HK-2 (cell line): ENCODE data around the gene TBC1D17.
A peak's percentile ranks its signal among the peaks of the same experiment; 100 is the strongest.

Source experiments
- DNase-seq: peaks from one replicate; pipeline ENCODE4 v3.0.0-alpha.2; 2018; ENCODE audit not compliant: unreplicated experiment

Gene TBC1D17

DNA sequence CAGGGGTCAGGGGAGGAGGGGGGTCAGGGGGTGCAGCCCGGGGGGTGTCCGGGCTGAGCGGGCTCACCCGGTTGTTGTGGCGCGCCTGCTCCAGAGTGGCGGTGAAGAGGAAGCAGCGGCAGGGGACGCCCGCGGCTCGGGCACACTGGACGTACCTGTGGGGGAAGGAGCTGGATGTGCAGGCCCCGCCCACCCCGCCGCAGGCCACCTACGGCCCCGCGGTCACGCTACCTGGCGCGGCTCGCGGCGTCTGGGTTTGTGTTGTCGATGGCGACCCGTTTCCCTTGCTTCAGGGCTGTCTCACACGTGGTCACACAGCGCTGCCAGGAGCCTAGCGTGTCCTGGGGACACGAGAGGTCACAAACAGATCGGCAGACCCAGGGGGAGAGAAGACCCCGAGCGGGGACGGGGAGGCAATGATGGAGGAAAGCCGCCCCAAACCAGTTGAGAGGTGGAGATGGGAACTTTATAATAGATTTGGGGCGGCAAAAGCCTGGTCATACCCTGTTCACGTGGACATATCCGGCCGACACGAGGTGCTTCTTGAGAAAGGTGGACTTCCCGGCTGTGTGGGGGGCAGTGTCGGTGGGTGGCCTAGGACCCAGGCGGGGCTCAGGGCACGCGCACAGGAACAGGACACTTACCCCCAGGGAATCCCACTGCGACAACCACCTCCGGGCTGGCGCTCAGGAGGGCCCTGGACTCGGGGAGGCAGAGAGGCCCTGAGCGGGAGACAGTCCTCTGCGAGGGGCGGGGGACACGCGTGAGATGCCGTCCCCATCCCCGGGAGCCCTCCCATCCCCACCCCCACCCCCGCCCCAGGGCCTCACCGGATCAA lies 15.7 kb upstream of the TBC1D17 start:
- no peak for DNase-seq

DNA sequence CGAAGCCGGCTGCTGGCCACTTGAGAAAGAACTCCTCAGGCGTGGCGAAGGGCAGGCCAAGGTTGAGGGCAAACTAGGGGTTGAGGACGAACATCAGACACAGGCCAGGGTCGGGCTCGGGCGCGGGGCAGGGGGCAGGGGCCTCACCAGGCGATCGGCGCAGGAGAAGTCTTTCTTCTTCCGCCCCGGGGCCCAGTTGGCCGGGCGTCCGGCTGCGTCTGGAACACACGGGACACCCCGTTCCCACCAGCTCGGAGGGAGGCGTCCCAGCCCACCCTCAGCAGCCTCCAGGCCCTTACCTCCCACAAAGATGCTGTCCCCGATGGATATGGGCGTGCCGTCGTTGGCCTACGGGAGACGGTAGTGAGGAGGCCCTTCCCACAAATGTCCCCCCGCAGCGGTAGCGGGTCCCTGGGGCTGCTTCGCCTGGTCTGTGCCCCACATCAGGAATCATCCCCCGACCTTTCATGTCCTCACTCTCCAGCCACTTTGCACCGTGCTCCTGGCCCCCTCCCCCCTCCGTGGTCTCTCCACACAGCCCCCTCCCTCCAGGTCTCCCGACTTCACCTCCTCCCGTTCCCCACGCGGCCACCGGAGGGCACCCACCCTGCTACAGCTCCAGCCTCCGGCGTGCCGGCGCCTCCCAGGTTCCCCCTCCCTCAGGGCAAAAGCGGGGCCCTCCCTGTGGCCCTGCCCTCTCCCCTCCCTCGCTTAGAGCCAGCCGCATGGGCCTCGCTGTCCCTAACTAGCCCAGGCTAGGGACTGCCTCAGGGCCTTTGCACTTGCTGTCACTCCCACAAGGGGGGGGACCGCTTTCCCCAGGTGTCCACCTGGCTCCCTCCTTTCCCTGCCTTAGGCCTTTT lies 14.9 kb upstream of the TBC1D17 start:
- DNase-seq, result no peak

DNA sequence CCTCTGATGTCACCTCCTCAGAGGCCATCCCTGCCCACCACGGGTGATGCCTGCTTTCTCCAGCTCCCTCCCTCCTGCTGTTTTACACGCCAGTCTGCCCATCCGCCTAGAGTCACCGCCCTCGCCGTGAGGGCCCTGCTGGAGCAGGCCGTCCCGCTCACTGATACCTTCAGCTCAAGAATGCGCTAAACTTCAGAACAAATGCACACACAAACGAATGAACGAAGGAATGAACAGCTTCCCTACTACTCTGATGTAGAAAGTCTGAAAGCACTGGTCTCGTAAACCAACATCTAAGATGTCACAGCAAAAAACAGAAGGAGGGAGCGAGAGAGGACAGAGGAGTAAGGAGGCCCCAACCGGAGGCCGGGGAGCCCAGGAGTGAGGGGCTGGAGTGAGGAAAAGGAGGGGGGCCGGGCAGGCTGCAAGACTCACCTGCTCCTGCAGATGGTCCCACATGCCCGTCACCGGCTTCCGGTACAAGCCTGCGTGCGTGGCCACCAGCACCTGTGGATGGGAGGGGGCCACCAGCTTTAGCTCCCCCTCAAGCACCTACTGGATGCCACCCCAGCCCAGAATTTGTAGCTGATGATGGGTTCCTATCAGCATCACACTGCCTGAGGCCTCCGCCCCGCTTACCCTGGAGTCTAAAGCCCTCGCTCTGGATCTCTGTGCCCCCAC lies 14.1 kb upstream of the TBC1D17 start:
- DNase-seq, result no peak

DNA sequence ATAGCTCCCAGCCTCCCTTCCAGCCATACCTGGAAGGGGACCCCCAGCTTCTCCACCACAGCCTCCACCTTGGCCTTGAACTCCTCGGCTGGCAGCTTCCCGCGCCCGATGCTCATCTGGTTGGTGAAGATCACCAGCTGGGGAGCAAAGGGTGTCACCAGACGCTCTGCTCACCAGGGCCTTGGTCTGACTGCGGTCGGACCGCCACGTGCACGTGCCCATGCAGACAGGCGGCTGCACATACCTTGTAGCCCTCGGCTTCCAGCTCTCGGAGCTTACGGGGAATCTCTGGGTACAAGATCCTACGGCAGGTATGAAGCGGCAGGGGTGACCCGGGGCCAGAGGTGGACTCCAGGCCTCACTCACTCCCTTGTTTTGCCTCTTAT lies 13.6 kb upstream of the TBC1D17 start:
- DNase-seq, result no peak

DNA sequence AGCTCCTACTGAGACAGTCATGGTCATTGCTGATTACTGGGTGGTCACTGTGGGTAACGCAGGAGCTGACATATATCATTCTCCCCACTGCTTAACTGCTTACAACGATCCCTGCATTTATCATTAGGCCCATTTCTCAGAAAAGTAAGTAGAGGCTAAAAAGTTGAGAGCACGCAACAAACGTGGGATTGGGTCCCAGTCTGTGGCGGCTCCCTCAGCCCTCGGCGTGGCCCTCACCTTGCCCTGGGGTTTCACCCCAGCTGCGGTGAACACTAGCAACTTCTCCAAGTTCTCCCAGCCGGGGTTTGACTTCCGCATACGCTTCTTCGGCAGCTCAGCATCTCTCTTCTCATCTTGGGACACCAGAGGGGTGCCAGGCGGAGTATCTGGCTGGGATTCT lies 12.6 kb upstream of the TBC1D17 start:
- DNase-seq, result no peak

DNA sequence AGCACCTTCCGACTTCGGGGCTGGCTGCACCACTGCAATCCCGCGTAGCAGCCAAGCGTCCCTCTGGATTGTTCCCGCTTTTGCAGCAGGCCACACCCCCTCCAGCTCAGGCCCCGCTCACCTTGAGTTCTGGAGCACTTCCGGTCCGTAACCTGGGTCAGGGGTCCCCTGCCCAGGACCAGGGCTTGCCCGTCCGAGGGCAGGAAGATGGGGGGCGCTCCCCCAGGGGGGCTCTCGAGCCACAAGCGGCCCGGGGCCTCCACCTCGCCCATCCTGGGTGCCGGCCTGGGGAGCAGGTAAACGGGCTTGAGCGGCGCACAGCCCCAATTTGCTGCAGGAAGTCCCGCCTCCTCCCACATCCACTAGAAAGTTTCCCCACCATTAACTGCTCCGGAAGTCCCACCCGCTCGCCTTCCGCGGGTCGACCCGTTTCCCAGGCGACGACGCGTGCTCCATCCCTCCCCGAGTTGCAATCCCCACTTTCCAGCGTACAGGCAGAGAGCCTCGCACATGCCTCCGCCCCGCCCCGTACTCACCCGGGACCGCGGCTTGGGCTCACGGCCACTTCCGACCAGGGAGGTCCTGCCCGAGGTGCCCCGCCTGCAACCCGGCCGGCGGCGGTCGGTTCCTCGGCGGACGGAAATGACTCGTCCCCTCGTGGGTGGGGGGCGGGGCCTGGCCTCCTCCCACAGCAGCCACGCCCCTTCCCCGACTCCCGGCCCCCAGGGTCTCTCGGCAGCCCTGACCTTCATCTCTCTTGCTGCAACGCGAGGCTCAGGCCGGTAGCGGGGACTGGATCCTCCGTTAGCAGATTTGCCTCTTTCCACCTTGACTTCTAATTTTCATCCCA lies 10.3 kb upstream of the TBC1D17 start, which contains the start of gene PNKP:
Gene PNKP (minus strand): TSS at position 644 of the 850 bp plus-strand sequence. CDS start 372 bp downstream, at position 272.
- peak; percentile 94 for DNase-seq

DNA sequence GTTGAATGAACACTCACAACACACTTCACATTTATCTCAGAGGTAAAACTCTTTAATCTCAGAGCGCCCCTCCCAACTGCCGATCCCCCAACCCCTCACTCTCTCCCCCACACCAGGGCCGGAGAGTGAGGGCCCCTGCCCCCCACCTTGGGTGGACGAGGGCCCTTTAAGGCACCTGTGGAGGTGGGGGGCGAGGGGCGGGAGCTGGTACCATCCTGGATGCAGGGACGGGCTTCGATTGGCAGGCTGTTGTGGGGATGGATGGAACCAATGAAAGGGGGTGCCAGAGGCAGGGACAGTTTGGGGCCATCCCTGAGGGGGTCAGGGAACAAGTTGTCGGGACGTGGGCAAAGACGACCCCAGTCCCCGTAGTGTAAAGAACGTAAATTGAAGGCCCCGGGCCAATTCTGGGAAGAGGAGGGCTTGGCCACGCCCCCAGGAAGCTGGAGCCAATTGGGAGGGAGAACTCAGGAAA lies 8.5 kb upstream of the TBC1D17 start:
- DNase-seq, result no peak

DNA sequence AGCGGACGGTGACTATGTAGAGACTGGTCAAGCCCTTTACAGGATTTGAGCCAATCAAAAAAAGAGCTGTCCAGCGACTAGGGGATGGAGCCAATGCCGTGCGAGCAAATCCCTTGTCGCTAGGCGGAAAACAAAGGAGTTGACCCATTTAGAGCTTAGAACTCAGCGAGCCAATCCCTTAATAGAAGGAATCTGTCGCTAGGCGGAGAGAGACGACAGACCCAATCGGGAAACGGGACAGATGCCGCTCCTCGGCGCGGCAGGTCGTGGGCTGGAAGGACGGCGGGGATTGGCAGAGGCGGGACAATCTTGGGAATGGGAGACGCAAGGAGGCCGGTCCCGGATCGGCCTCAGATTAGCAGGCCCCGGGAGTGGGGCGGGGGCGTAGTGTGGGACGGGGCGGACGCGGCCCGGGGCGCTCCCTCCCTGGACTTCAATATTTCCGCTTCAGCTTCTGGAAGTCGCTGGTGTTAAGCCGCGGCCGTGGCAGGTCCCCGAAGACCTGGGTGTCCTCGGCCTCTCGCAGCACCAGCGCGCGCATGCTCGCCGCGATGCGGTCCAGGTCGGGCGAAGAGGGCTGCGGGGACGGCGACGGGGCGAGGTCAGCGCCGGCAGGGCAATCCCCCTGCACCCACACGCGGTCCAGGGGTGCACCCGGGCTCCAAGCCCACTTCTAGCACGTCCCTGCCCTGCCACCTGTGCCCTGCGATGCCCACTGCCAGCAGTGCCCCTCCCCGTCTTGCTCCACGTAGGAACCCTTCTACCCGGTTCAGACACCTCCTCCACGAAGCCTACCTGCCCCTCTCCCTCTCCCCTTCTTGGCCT lies 7.8 kb upstream of the TBC1D17 start:
- DNase-seq, result peak; percentile 99

DNA sequence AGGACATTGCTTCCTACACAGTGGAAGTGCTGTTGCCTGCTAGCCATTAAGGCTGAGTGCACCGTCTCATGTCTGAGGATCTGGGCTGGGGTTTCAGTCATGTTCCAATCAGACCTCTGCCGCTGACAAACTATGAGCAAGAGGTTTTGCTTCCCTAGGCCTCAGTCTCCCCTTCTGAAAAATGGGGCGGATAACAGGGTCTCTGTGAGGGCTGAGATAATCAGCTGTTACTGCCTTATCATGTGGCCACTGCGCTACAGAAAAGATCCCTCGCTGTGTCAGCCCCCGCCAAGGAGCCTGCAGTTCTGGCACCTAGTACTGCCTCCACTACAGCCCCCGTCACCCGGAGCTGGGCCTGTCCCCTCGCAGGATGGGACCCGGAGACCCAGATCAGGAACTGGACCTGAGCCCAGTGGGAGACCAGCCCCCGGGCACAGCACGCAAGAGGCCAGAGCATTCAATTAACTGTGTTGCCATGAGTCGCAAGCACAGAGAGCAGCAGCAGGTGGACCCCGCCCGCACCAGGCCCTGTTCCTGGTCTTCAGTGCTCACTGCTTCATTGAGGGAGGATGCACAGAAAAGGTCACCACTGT lies 7.1 kb upstream of the TBC1D17 start:
- no peak for DNase-seq

DNA sequence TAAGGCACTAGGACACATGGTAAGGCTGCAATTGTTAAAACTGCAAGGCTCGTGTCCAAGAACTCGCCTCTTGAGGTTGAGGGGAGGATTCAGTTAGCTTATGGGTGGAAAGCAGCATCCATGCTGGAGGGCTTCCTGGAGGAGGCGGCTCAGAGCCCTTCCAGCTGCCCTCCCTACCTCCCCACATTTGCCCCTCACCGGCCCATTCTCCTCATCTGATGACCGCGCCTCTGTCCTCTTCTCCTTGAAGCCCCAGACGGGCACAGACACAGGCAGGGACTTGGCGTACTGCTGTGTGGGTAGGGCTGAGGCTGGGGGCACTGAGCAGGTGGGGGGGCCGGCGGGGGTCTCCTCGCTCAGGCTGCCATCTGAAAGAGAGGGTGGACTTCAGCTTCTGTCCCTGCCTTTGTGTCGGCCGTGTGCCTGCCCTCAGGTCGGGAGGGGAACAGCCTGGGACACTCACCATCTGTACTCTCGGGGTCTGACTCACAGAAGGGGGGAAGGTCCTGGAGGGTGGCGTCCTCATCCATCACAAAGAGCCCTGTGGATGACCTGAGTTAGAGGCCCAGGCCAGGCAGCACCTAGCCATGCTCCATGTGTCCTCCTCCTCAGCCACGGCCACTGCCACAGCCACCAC lies 6.0 kb upstream of the TBC1D17 start:
- no peak for DNase-seq

DNA sequence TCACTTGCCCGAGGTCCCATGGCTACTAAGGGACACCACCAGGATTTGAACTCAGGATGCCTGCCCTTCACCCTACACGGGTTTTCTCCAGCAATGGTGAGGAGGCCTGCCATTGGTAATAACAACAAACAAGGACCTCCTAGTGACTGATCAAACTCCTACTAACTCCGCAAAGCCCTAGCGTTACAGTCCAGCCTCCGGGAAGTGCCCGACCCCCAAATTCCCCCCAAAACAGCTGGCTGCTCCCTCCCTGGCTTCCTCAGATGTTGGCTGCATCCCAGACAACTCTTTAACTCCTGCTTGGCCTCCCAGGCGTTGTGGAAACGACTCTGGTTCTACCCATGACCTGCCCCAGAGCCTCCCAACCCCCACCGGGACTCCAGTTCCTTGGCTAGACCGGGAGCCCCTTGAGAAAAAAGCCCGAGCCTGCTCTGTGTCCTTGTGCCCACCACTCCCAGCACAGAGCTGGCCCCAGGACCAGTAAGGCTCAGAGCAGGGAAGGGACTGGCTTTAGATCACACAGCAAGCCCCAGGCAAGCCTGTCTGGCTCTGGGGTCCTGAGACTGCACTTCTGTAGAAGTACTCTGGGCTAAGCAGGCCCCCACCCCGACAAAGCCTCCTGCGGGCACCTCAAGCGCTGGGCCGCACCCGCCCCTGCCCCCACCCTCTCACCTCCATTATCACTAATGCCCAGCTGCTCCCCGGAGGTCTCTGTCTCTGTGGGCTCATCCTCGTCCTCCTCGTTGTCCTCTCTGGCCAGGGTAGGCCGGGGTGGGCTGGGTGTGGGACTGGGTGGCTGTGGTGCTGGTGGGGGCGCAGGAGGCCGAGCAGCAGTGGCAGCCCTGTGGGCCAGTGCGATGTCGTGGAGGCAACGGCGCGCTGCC lies 5.0 kb upstream of the TBC1D17 start:
- no peak for DNase-seq

DNA sequence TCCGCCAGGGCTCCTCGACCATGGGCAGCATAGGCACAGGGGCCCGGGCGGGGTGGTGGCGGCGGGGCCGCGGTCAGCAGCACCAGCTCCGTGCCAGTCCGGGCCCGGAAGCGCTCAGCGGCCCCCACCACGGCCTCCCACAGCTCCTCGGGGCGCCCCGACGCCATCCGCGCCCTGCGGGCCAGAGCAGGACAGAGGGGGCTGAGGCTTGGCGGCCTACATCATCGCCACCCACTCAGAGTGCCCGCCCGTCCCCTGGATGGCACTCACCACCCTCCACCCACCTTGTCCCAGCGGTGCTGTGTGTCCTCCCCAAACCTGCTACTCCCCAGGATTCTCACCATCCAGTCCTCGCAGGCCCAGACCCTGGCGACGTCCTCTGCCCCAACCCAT lies 4.4 kb upstream of the TBC1D17 start:
- no peak for DNase-seq

DNA sequence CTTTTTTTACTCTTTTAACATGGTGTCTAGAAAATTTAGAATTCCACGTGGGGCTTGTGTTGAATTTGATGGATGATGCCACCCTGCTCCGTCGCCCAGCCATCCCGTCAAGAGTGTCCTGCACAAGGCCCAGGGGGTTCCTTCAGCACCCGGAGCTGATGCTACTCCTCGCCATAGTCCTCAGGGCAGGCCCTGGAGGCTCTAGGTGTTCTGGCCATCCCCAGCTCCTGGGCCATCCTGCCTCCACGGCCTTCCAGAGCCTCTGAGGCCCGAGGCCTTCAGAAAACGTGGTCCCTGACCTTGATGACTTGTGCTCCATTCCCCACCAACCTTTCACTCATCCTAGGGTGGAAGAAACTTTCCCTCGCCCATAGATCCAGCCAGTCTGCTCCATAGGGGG lies 3.7 kb upstream of the TBC1D17 start:
- no peak for DNase-seq

DNA sequence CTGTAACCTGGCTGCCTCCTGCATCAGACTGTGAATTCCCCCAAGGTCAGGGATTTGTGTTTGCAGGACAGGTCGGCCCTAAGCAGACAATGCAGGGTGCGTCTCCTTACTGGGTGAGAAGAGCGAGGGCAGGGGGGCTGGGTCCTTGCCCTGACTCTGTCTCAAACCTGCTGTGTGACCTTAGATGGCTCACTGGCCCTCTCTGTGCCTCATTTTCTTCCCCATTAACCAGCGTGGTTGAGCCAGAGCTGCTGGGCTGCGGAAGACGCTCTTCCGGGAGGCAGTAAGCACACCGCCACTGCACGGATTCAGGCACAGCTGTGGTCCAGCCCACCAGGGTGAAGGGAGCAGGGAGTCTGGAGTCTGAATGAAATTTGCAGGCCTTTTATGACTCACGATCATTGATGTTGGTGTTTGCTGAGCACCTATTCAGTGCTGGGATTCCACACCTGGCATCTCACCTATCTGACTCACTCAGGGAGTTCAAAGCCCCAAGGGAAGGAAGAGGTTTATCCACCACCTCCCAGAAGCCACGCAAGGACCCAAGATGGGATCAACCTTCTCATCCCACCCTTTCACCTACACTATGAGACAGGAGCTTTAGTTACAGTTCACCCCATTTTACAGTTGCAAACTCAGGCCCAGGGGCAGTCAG lies 2.9 kb upstream of the TBC1D17 start:
- DNase-seq, result no peak

DNA sequence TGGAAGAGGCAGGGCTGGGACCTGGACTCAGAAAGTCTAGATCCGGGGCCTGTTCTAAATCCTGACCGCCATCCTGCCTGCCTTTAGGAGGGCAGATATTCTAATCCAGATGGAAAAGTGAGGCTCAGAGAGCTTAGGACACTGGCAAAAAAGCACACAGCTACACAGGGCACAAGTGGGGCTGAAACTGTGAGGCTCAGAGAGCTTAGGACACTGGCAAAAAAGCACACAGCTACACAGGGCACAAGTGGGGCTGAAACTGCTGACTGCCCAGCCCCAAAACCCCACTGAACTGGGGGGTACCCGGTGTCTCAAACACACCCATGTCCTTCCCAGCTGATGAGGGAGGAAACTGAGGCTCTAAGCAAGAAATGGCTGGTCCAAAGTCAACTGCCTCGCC lies 2.3 kb upstream of the TBC1D17 start:
- DNase-seq, result no peak

DNA sequence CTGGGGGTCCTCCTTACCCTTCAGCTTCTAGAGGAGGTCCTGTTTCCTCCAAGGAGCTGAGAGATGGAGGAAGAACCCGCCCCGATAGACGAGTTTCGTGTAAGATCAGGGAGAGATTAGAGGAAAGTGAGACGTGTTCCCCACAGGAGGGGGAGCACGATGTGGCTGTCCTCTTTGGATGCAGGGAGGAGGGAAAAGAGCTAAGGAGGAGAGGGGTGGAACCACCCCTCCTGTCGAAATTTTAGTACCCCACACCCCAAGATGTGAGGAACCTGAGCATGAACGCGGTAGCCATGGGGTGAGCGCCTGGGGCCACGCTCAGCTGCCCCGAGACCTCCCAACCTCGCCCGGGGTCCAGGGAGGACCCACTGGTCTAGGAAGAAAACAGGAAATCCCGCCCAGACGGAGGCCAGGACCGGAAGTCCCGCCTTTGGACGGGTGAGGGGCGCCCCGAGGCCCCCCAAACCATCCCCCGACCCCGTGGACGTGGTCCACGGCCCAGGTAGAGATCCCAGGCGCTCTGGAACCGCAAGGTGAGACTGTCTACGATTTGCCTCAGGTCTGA lies 1.6 kb upstream of the TBC1D17 start:
- peak; percentile 59 for DNase-seq

DNA sequence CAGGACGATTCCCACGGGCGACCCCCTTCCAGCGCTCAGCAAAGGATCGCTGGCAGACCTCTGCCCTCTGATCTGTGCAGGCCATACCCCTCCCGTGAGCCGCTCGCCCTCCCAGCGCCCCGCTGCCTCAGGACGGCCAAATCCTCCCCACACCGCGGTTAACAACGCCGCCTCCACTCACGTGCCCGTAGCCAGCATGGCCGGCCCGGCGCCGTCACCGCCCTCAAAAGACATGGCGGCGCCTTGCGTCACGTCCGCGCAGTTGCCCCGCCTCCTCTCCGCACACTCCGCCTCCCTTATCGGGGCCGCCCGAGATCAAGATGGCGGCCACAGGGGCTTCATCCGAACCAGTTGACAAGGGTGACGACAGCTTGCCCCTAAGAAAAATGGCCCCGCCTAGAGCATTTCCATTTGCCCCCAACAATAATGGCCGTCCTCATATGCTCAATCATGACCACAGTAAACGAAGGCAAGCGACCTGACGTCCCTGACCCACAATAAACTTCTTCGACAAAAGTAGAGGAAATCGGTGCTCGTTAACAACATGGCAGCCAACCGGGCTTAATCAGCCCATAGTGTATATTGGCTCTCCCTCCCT lies 981 bp upstream of the TBC1D17 start:
- peak; percentile 97 for DNase-seq
